Esophagus muscularis mucosa (tissue), 4 donors: ENCODE measurements around the gene MED10. TPM values are rescaled to one million over a fixed set of nuclear protein-coding genes. Genes with fewer than 3 reads are reported as not detected.

ENCODE experiments used
- DNase-seq: peaks from one replicate; pipeline ENCODE4 v3.0.0-alpha.2; 2017; ENCODE audit errors: extremely low spot score
- H3K27ac ChIP-seq, 4 donors: fragments of 200-600 bp; sonication (generic); replicated peaks in 1 of 4; 1 replicate in 3 of 4; 2 replicates in 1 of 4; pipeline ENCODE4 v1.5.1; 2016 to 2019; ENCODE audit warnings: mild to moderate bottlenecking in 1 of 4
- H3K27me3 ChIP-seq, 4 donors: fragments of 200-600 bp; sonication (generic); one replicate each; pipeline versions ENCODE4 v1.5.1 to v1.6.0; 2016 to 2019
- H3K36me3 ChIP-seq, 4 donors: fragments of 200-600 bp; sonication (generic); one replicate each; pipeline ENCODE4 v1.5.1; 2016 to 2019
- H3K4me1 ChIP-seq, 4 donors: fragments of 200-600 bp; sonication (generic); one replicate each; pipeline ENCODE4 v1.5.1; 2016 to 2019
- H3K4me3 ChIP-seq, 4 donors: fragments of 200-600 bp; sonication (generic); 1 replicate in 2 of 4; 2 replicates in 2 of 4; pipeline ENCODE4 v1.5.1; 2016 to 2019; ENCODE audit warnings: mild to moderate bottlenecking in 4 of 4, moderate library complexity in 1 of 4
- H3K9me3 ChIP-seq, 4 donors: fragments of 200-600 bp; sonication (generic); 1 replicate in 3 of 4; 2 replicates in 1 of 4; pipeline ENCODE4 v1.5.1; 2016 to 2019
- CTCF ChIP-seq, 3 experiments: fragments of 200-600 bp in 2 of 3; fragments of 450-650 bp in 1 of 3; sonication (generic) in 2 of 3; IDR thresholded peaks; one replicate each; pipeline ENCODE4 v1.5.1; 2017 to 2019; ENCODE audit warnings: antibody characterized with exemption in 3 of 3, mild to moderate bottlenecking in 2 of 3, moderate library complexity in 1 of 3
- EP300 ChIP-seq: sonication (generic); formaldehyde crosslinking; IDR thresholded peaks from one replicate; pipeline ENCODE4 v1.6.1; 2017; ENCODE audit warnings: antibody characterized with exemption
- POLR2A ChIP-seq: fragments of 450-650 bp; IDR thresholded peaks from one replicate; pipeline ENCODE4 v1.6.1; 2017; ENCODE audit warnings: antibody characterized with exemption, moderate library complexity, mild to moderate bottlenecking, low read depth
- POLR2AphosphoS5 ChIP-seq, 2 donors: sonication (generic); formaldehyde crosslinking; IDR thresholded peaks; one replicate each; pipeline ENCODE4 v1.6.1; 2017; ENCODE audit warnings: antibody characterized with exemption in 2 of 2
- WGBS: methylation state at CpG from one replicate; pipeline ENCODE4 v1.1.5; 2018; 5-methylcytosine and 5-hydroxymethylcytosine counted together
- intact Hi-C: fragments of 100-400 bp; cut with DNase I; formaldehyde crosslinking; loops from one replicate; pipeline ENCODE4 v1.15.1; 2023
- total RNA-seq, 4 donors: library from RNA; depleted of rRNA; stranded (reverse); fragments of >200 nt; gene quantifications; one replicate each; pipeline versions ENCODE4 v1.1.0 to v1.2.1, GENCODE V29; 2016

MED10 gene
- total RNA-seq, 4 donors from 2014 or later = 29.9 to 47.2 (median 35.2) TPM

GRCh38 chr5:6333182-6333905 lies 45.0 kb downstream of the MED10 start:
- peaks cover 0 to 24% (median 9%) of the 10 kb centered on the region in 4 donors for H3K36me3 ChIP-seq
- H3K27me3 ChIP-seq = no peaks in the 10 kb centered on the region
- no peak for TF ChIP-seq POLR2AphosphoS5 (IDR thresholded peaks at IDR 0.05)
- no peak for TF ChIP-seq POLR2A
- TF ChIP-seq EP300 = no peak
- TF ChIP-seq CTCF (IDR thresholded peaks at IDR 0.05) = no peak
- H3K9me3 ChIP-seq = peaks cover 0 to 16% (median 14%) of the 10 kb centered on the region in 4 donors
- no peak overlapping the region for H3K27ac ChIP-seq
- DNase-seq = no peak
- no peaks in the 10 kb centered on the region for H3K4me1 ChIP-seq
- H3K4me3 ChIP-seq = no peak overlapping the region
- 94% methylated on average over 5 of the region's 5 CpGs for WGBS
- intact Hi-C loops = no loop called here

- TF ChIP-seq POLR2AphosphoS5 (IDR thresholded peaks at IDR 0.05) (no peak), EP300 (no peak), POLR2A (no peak), CTCF (IDR thresholded peaks at IDR 0.05) (no peak)
- Histone ChIP-seq H3K27ac (no peak overlapping the region), H3K4me1 (no peaks in the 10 kb centered on the region), H3K4me3 (no peak overlapping the region), H3K27me3 (no peaks in the 10 kb centered on the region), H3K9me3 (peaks cover 0 to 16% (median 14%) of the 10 kb centered on the region in 4 donors), H3K36me3 (peaks cover 0 to 14% (median 3%) of the 10 kb centered on the region in 4 donors)
- 49% methylated on average over 3 of the region's 3 CpGs for WGBS
- DNase-seq = no peak
- intact Hi-C loops = no loop called here
Measured at GRCh38 chr5:6328173-6328572, 50.2 kb downstream of the MED10 start.

- peaks cover 0 to 6% (median 0%) of the 10 kb centered on the region in 4 donors for H3K36me3 ChIP-seq
- no peak overlapping the region for H3K4me3 ChIP-seq
- 61% methylated on average over 5 of the region's 5 CpGs for WGBS
- peaks cover 0 to 16% (median 14%) of the 10 kb centered on the region in 4 donors for H3K9me3 ChIP-seq
- H3K4me1 ChIP-seq = no peaks in the 10 kb centered on the region
- TF ChIP-seq CTCF (IDR thresholded peaks at IDR 0.05) (no peak), EP300 (no peak), POLR2AphosphoS5 (IDR thresholded peaks at IDR 0.05) (no peak), POLR2A (no peak)
- H3K27me3 ChIP-seq = no peaks in the 10 kb centered on the region
- intact Hi-C loops = no loop called here
- DNase-seq = no peak
- H3K27ac ChIP-seq = no peak overlapping the region
Measured at GRCh38 chr5:6326776-6327175, 51.6 kb downstream of the MED10 start.

GRCh38 chr5:6322163-6322713 lies 56.1 kb downstream of the MED10 start:
- H3K27me3 ChIP-seq = no peaks in the 10 kb centered on the region
- DNase-seq = no peak
- intact Hi-C loops = no loop called here
- no peaks in the 10 kb centered on the region for H3K36me3 ChIP-seq
- WGBS = 91% methylated on average over 14 of the region's 21 CpGs
- H3K27ac ChIP-seq = no peak overlapping the region
- H3K9me3 ChIP-seq = peaks cover 0 to 10% (median 3%) of the 10 kb centered on the region in 4 donors
- H3K4me3 ChIP-seq = no peak overlapping the region
- TF ChIP-seq POLR2AphosphoS5 (IDR thresholded peaks at IDR 0.05) (no peak), EP300 (no peak), POLR2A (no peak), CTCF (IDR thresholded peaks at IDR 0.05) (no peak)
- H3K4me1 ChIP-seq = no peaks in the 10 kb centered on the region

Other genes starting within 250 kb of the MED10 start
- gene UBE2QL1, start 70.3 kb upstream of the MED10 start, total RNA-seq = 1 to 10 TPM in 1 of 4 donors, under 1 TPM in 3; under 0.01 to 1.6 (median 0.82) TPM